ENCODE measurements around the gene ANKRD33B. TPM values are rescaled to one million over a fixed set of nuclear protein-coding genes. Genes with fewer than 3 reads are reported as not detected.

The ANKRD33B gene
- polyA plus RNA-seq, 1 donor (not counting 4 experiments of a cell fraction or from before 2014, with no cell fraction given): 1.9 TPM

DNA sequence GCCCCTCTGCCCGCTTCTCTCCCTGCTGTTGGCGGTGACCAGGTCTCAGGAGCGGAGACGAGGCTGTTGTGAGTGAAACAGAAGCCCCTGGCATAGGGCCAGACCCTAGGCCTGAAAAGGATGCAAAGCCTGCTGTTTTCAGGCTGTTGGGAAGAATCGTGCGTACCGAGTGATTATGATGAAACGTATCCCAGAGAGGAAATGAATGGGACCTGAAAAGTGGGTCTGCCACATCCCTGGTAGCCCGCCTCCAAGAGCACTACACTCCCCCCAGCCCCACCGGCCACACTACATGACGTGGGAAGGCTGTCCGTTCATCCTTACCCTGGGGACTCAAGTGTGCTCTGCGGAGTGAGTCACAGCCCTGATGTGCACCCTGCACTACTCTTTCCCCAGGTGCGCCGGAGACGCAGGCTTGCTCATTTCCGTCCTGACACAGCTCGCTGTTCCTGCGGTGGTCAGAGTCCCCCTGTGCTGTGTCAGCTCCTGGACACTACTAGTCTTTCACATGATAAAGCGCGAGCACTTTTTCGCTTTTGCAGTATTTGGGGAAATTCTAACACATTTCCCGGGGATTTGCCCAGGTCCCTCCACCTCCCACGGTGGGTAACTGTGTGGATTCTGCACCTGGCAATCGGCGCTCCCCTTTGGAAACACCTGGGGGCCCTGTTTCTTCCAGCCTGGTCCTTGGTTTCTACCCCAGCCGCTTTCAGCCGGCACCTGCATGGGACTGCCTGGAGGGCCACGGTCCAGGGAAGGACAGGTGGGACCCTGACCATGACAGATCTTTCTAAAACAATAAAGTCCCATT is 91.5 kb downstream of the ANKRD33B start:
- Histone ChIP-seq H3K9ac (ENCODE audit: control insufficient read depth, extremely low read depth, insufficient read depth, low read length) (no peak overlapping the region), H3K27me3 (ENCODE audit: control insufficient read depth, extremely low read depth, insufficient read depth, low read length) (no peaks in the 10 kb centered on the region), H2AFZ (ENCODE audit: control insufficient read depth, low read length) (no peak overlapping the region), H4K20me1 (ENCODE audit: control insufficient read depth, extremely low read depth, insufficient read depth, low read length) (no peaks in the 10 kb centered on the region), H3K79me2 (ENCODE audit: control insufficient read depth, insufficient read depth, low read length) (no peaks in the 10 kb centered on the region), H3K9me1 (ENCODE audit: control insufficient read depth, extremely low read depth, insufficient read depth, low read length) (no peaks in the 10 kb centered on the region), H3K4me2 (ENCODE audit: control insufficient read depth, extremely low read depth, insufficient read depth, low read depth, low read length) (no peak overlapping the region), H3K4me3 (ENCODE audit: control insufficient read depth in 2 of 3, extremely low read depth in 1 of 3, insufficient read depth in 2 of 3, low read depth in 1 of 3, low read length in 3 of 3) (no peak overlapping the region), H3K4me1 (ENCODE audit: control insufficient read depth, extremely low read depth, insufficient read depth, low read length) (no peaks in the 10 kb centered on the region), H3K36me3 (ENCODE audit: control insufficient read depth in 2 of 2, extremely low read depth in 1 of 2, insufficient read depth in 2 of 2, low read length in 2 of 2) (no peaks in the 10 kb centered on the region), H3K9me3 (ENCODE audit: control insufficient read depth, low read depth, low read length) (no peaks in the 10 kb centered on the region), H3K27ac (ENCODE audit: control insufficient read depth, insufficient read depth, low read length) (no peak overlapping the region)
- dilution Hi-C loops (cut with MboI; ENCODE audit: extremely low pct_ligation_motif_present, low sequenced_read_pairs): no loop called here
- no peak for DNase-seq (ENCODE audit: low read depth, low spot score)
- no peak for FAIRE-seq
- no peak for TF ChIP-seq EZH2 (IDR thresholded peaks at IDR 0.05; ENCODE audit: low read length)
- TF ChIP-seq, protein P1, sequence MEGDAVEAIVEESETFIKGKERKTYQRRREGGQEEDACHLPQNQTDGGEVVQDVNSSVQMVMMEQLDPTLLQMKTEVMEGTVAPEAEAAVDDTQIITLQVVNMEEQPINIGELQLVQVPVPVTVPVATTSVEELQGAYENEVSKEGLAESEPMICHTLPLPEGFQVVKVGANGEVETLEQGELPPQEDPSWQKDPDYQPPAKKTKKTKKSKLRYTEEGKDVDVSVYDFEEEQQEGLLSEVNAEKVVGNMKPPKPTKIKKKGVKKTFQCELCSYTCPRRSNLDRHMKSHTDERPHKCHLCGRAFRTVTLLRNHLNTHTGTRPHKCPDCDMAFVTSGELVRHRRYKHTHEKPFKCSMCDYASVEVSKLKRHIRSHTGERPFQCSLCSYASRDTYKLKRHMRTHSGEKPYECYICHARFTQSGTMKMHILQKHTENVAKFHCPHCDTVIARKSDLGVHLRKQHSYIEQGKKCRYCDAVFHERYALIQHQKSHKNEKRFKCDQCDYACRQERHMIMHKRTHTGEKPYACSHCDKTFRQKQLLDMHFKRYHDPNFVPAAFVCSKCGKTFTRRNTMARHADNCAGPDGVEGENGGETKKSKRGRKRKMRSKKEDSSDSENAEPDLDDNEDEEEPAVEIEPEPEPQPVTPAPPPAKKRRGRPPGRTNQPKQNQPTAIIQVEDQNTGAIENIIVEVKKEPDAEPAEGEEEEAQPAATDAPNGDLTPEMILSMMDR (optimal IDR thresholded peaks at IDR 0.05 in 1 of 3, IDR thresholded peaks at IDR 0.05 in 1 of 3, conservative IDR thresholded peaks at IDR 0.05 in 1 of 3; ENCODE audit: extremely low read depth in 1 of 3, insufficient read depth in 2 of 3, low read length in 3 of 3): no peak

DNA sequence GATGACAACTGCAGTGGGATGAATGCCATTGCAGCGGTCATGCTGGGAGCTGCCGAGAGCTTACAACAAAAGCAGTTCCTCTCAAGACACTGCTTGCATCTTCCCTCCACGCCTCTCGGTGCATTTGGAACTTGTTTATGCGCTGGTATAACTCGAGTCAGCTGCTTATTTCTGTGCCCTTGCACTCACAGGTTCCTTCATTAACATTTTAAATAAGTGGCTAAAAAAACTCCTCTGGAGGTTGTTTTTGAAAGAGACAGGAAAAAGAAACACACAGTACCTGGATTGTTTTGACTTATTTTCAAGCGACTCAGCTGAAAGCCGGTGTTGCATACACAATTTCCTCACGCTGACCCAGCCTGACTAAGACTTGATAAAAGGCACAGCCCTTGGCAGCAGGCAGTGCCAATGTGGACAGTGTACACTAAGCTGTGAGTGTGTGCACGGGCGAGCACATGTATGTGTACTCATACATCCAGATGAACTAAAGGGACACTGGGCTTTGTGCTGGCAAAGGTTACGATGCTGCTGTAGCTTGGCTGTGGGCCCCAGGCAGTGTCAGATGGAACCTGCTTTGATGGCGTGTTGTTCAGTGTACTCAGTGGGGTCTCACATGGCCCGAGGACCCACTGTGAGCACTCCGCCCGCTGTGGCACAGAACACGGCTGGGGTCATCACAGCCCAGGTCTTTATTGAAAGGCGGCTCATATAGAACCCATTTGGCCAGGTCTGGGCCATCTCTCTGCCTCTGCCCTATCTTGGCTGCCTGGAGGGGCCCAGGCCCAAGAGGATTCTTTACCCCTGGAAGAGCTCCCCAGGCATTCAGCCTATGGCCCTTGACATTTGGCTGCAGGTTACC is 92.3 kb downstream of the ANKRD33B start:
- DNase-seq (ENCODE audit: low read depth, low spot score) (no peak), FAIRE-seq (no peak)
- dilution Hi-C loops (cut with MboI; ENCODE audit: extremely low pct_ligation_motif_present, low sequenced_read_pairs): no loop called here
- H3K4me3 ChIP-seq (ENCODE audit: control insufficient read depth in 2 of 3, extremely low read depth in 1 of 3, insufficient read depth in 2 of 3, low read depth in 1 of 3, low read length in 3 of 3): no peak overlapping the region
- H3K9ac ChIP-seq (ENCODE audit: control insufficient read depth, extremely low read depth, insufficient read depth, low read length): no peak overlapping the region
- no peaks in the 10 kb centered on the region for H3K27me3 ChIP-seq (ENCODE audit: control insufficient read depth, extremely low read depth, insufficient read depth, low read length)
- no peaks in the 10 kb centered on the region for H3K9me1 ChIP-seq (ENCODE audit: control insufficient read depth, extremely low read depth, insufficient read depth, low read length)
- H3K9me3 ChIP-seq (ENCODE audit: control insufficient read depth, low read depth, low read length): no peaks in the 10 kb centered on the region
- no peak overlapping the region for H3K27ac ChIP-seq (ENCODE audit: control insufficient read depth, insufficient read depth, low read length)
- no peak overlapping the region for H2AFZ ChIP-seq (ENCODE audit: control insufficient read depth, low read length)
- H3K4me2 ChIP-seq (ENCODE audit: control insufficient read depth, extremely low read depth, insufficient read depth, low read depth, low read length): no peak overlapping the region
- no peaks in the 10 kb centered on the region for H3K79me2 ChIP-seq (ENCODE audit: control insufficient read depth, insufficient read depth, low read length)
- H4K20me1 ChIP-seq (ENCODE audit: control insufficient read depth, extremely low read depth, insufficient read depth, low read length): no peaks in the 10 kb centered on the region
- TF ChIP-seq, protein P1 (optimal IDR thresholded peaks at IDR 0.05 in 1 of 3, IDR thresholded peaks at IDR 0.05 in 1 of 3, conservative IDR thresholded peaks at IDR 0.05 in 1 of 3; ENCODE audit: extremely low read depth in 1 of 3, insufficient read depth in 2 of 3, low read length in 3 of 3): no peak
- TF ChIP-seq EZH2 (IDR thresholded peaks at IDR 0.05; ENCODE audit: low read length): no peak
- H3K36me3 ChIP-seq (ENCODE audit: control insufficient read depth in 2 of 2, extremely low read depth in 1 of 2, insufficient read depth in 2 of 2, low read length in 2 of 2): no peaks in the 10 kb centered on the region
- no peaks in the 10 kb centered on the region for H3K4me1 ChIP-seq (ENCODE audit: control insufficient read depth, extremely low read depth, insufficient read depth, low read length)

Data from keratinocyte (primary cell).